ENCODE data around the gene ANTXR1. TPM values are rescaled to one million over a fixed set of nuclear protein-coding genes. Genes with fewer than 3 reads are reported as not detected.

Gene ANTXR1
- total RNA-seq, 1 donor from 2014 or later: 73.4 TPM

- H3K36me3 Mint-ChIP-seq (ENCODE audit: insufficient read depth): peaks cover 20% of the 10 kb centered on the region
- H3K27me3 Mint-ChIP-seq: no peaks in the 10 kb centered on the region
- no peak for DNase-seq (ENCODE audit: low spot score, unreplicated experiment)
- no peaks in the 10 kb centered on the region for H3K4me1 Mint-ChIP-seq (ENCODE audit: low read depth)
- no peak overlapping the region for H3K27ac Mint-ChIP-seq
- no peak for TF ChIP-seq CTCF (IDR thresholded peaks at IDR 0.05; ENCODE audit: unreplicated experiment)
- H3K4me3 Mint-ChIP-seq (ENCODE audit: low read depth): no peak overlapping the region
- no peaks in the 10 kb centered on the region for H3K9me3 Mint-ChIP-seq (ENCODE audit: low read depth)
These were observed 113.4 kb downstream of the ANTXR1 start for GRCh38 chr2:69126341-69126740.

DNA sequence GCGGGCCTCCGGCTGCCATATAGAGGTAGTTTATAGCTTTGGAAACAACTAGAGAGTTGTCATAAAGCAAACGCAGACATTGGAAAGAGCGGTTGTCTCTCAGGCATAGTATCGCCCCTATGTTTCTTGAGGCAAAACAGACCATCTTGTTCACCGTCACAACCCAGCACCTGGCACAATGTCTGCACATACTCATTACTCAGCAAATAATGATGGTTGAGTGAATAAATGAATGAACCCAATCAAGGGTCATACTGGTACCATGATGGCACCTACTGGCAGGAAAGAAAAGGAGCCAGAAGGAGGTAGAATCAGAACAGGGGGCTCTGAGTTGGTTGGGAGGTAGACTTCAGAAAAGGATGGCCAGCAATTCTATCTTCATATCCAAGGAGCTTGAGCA, 118.5 kb downstream of the ANTXR1 start:
- Mint-ChIP-seq H3K27me3 (no peaks in the 10 kb centered on the region), H3K27ac (no peak overlapping the region), H3K36me3 (ENCODE audit: insufficient read depth) (peaks cover 13% of the 10 kb centered on the region), H3K4me1 (ENCODE audit: low read depth) (peaks cover under 1% of the 10 kb centered on the region), H3K4me3 (ENCODE audit: low read depth) (no peak overlapping the region), H3K9me3 (ENCODE audit: low read depth) (no peaks in the 10 kb centered on the region)
- no peak for TF ChIP-seq CTCF (IDR thresholded peaks at IDR 0.05; ENCODE audit: unreplicated experiment)
- no peak for DNase-seq (ENCODE audit: low spot score, unreplicated experiment)

- no peak overlapping the region for H3K4me3 Mint-ChIP-seq (ENCODE audit: low read depth)
- TF ChIP-seq CTCF (IDR thresholded peaks at IDR 0.05; ENCODE audit: unreplicated experiment): no peak
- no peaks in the 10 kb centered on the region for H3K27me3 Mint-ChIP-seq
- DNase-seq (ENCODE audit: low spot score, unreplicated experiment): no peak
- H3K27ac Mint-ChIP-seq: no peak overlapping the region
- H3K4me1 Mint-ChIP-seq (ENCODE audit: low read depth): peaks cover 6% of the 10 kb centered on the region
- no peaks in the 10 kb centered on the region for H3K9me3 Mint-ChIP-seq (ENCODE audit: low read depth)
- H3K36me3 Mint-ChIP-seq (ENCODE audit: insufficient read depth): peaks cover 12% of the 10 kb centered on the region
These were observed 119.2 kb downstream of the ANTXR1 start for GRCh38 chr2:69131983-69132675.

- Mint-ChIP-seq H3K9me3 (ENCODE audit: low read depth) (no peaks in the 10 kb centered on the region), H3K4me1 (ENCODE audit: low read depth) (peaks cover 6% of the 10 kb centered on the region), H3K27ac (no peak overlapping the region), H3K4me3 (ENCODE audit: low read depth) (no peak overlapping the region), H3K27me3 (no peaks in the 10 kb centered on the region), H3K36me3 (ENCODE audit: insufficient read depth) (peaks cover 9% of the 10 kb centered on the region)
- no peak for DNase-seq (ENCODE audit: low spot score, unreplicated experiment)
- TF ChIP-seq CTCF (IDR thresholded peaks at IDR 0.05; ENCODE audit: unreplicated experiment): no peak
These were observed 120.1 kb downstream of the ANTXR1 start for GRCh38 chr2:69132960-69133590.

DNA sequence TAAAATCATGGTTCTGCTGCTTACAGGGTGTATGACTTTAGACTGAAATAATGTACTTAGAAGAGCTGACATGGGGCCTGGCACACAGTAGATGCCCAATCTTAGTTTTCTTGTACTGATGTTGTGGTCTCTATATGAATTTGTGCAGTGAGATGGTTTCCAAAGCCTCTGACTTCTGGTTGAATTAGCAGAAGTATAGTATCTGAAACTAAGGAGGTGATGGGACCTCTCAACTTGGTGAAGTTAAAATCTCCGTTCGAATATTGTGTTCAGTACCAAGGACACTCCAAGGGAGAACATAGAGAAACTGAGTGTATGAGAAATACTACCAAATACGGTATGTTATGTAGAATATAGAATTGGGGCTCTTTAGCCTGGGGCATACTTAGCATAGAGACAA, 120.9 kb downstream of the ANTXR1 start:
- Mint-ChIP-seq H3K27ac (no peak overlapping the region), H3K36me3 (ENCODE audit: insufficient read depth) (peaks cover 7% of the 10 kb centered on the region), H3K9me3 (ENCODE audit: low read depth) (no peaks in the 10 kb centered on the region), H3K27me3 (no peaks in the 10 kb centered on the region), H3K4me1 (ENCODE audit: low read depth) (peaks cover 6% of the 10 kb centered on the region), H3K4me3 (ENCODE audit: low read depth) (no peak overlapping the region)
- no peak for DNase-seq (ENCODE audit: low spot score, unreplicated experiment)
- no peak for TF ChIP-seq CTCF (IDR thresholded peaks at IDR 0.05; ENCODE audit: unreplicated experiment)

Data from progenitor cell of endocrine pancreas (in vitro differentiated cells).